Endothelial cell of umbilical vein (primary cell): ENCODE data around the gene CSTA. TPM values are rescaled to one million over a fixed set of nuclear protein-coding genes. Genes with fewer than 3 reads are reported as not detected.

ENCODE experiments used
- BruUV-seq: library from RNA; stranded (reverse); fragments of 400-500 nt; replicated peaks from 2 replicates; lab custom pipeline; 2021; lab: Mats Ljungman, UMichigan
- CTCF ChIA-PET: fragments of 300-600, 350-600 bp; sonication (Branson Sonifier 250); formaldehyde crosslinking; loops from one replicate; lab custom pipeline; 2021; ENCODE audit warnings: antibody characterized with exemption, inconsistent platforms; lab: Charles Lee
- POLR2A ChIA-PET: fragments of 300-600, 350-600 bp; sonication (Branson Sonifier 250); formaldehyde crosslinking; loops from one replicate; lab custom pipeline; 2021; ENCODE audit warnings: antibody characterized with exemption, inconsistent platforms; lab: Charles Lee
- DNase-seq: peaks from one replicate; pipeline ENCODE4 v3.0.0-alpha.2; 2011; ENCODE audit warnings: low read depth, low spot score
- FAIRE-seq: peaks from 2 replicates; lab custom pipeline; 2011; peaks lifted over from hg19 to GRCh38; lab: Jason Lieb, UNC
- H2AFZ ChIP-seq: 2 replicates; pipeline ENCODE4 v1.6.0; 2012; ENCODE audit warnings: low read depth, low read length, control low read depth, inconsistent platforms
- H3K27ac ChIP-seq: 2 replicates; pipeline ENCODE4 v1.5.1; 2011; ENCODE audit warnings: low read depth, mild to moderate bottlenecking, control low read depth, low read length, moderate library complexity; ENCODE audit not compliant: insufficient read depth
- H3K27me3 ChIP-seq, 2 experiments: 2 replicates each; pipeline versions ENCODE4 v1.6.0 to v1.6.1; 2011; ENCODE audit warnings: low read length in 2 of 2, mixed read lengths in 1 of 2; ENCODE audit not compliant: control insufficient read depth in 2 of 2, insufficient read depth in 2 of 2
- H3K36me3 ChIP-seq, 2 experiments: 2 replicates in 1 of 2; 3 replicates in 1 of 2; pipeline ENCODE4 v1.5.1; 2011; ENCODE audit warnings: low read length in 2 of 2, mild to moderate bottlenecking in 1 of 2, moderate library complexity in 1 of 2; ENCODE audit not compliant: control insufficient read depth in 2 of 2, insufficient read depth in 2 of 2; ENCODE audit errors: extremely low read depth in 1 of 2
- H3K4me1 ChIP-seq: 3 replicates; pipeline ENCODE4 v1.5.1; 2011; ENCODE audit warnings: mild to moderate bottlenecking, low read length; ENCODE audit not compliant: control insufficient read depth, insufficient read depth; ENCODE audit errors: extremely low read depth
- H3K4me2 ChIP-seq: 2 replicates; pipeline ENCODE4 v1.6.1; 2011; ENCODE audit warnings: low read length, control low read depth, mixed read lengths; ENCODE audit not compliant: insufficient read depth
- H3K4me3 ChIP-seq, 3 experiments: fragments of 200-600 bp in 1 of 3; sonication (generic), shearing (Covaris generic) in 1 of 3; replicated peaks in 1 of 3; 2 replicates each; pipeline ENCODE4 v1.5.1; 2011 to 2016; ENCODE audit warnings: control low read depth in 3 of 3, low read length in 3 of 3, mild to moderate bottlenecking in 2 of 3, inconsistent platforms in 1 of 3, low read depth in 1 of 3, moderate library complexity in 1 of 3; ENCODE audit not compliant: insufficient read depth in 1 of 3
- H3K79me2 ChIP-seq: 2 replicates; pipeline ENCODE4 v1.6.0; 2012; ENCODE audit warnings: low read length, inconsistent platforms; ENCODE audit not compliant: control insufficient read depth, insufficient read depth
- H3K9ac ChIP-seq: replicated peaks from 2 replicates; pipeline ENCODE3; 2011; ENCODE audit warnings: low read length, control low read depth; ENCODE audit not compliant: insufficient read depth; ENCODE audit errors: extremely low read depth
- H3K9me1 ChIP-seq: replicated peaks from 3 replicates; pipeline ENCODE4 v1.6.0; 2011; ENCODE audit warnings: mild to moderate bottlenecking, low read length; ENCODE audit not compliant: control insufficient read depth, insufficient read depth; ENCODE audit errors: extremely low read depth
- H3K9me3 ChIP-seq: replicated peaks from 2 replicates; pipeline ENCODE4 v1.5.1; 2012; ENCODE audit warnings: low read length, inconsistent platforms; ENCODE audit not compliant: control insufficient read depth, insufficient read depth
- H4K20me1 ChIP-seq: replicated peaks from 2 replicates; pipeline ENCODE3; 2011; ENCODE audit warnings: mild to moderate bottlenecking, low read length; ENCODE audit not compliant: control insufficient read depth, insufficient read depth; ENCODE audit errors: extremely low read depth
- EZH2 ChIP-seq: IDR thresholded peaks from 2 replicates; pipeline ENCODE4 v1.6.1; 2012; ENCODE audit warnings: borderline replicate concordance, low read depth, mild to moderate bottlenecking, moderate library complexity, low read length, inconsistent platforms; ENCODE audit not compliant: severe bottlenecking
- FOS ChIP-seq: IDR thresholded peaks from 2 replicates; pipeline ENCODE4 v1.6.1; 2011; ENCODE audit warnings: mild to moderate bottlenecking, low read length, moderate library complexity, borderline replicate concordance; ENCODE audit not compliant: insufficient read depth
- GATA2 ChIP-seq: IDR thresholded peaks from 2 replicates; pipeline ENCODE4 v1.7.0; 2011; ENCODE audit warnings: low read depth, mild to moderate bottlenecking, moderate library complexity, mixed read lengths, low read length; ENCODE audit not compliant: insufficient read length, insufficient read depth
- JUN ChIP-seq: IDR thresholded peaks from 2 replicates; pipeline ENCODE4 v1.6.1; 2011; ENCODE audit warnings: borderline replicate concordance, low read depth; ENCODE audit not compliant: insufficient read length, insufficient read depth
- MYC ChIP-seq: IDR thresholded peaks from one replicate; pipeline ENCODE4 v1.6.1; 2011; ENCODE audit warnings: mild to moderate bottlenecking, low read depth, low read length
- POLR2A ChIP-seq: IDR thresholded peaks from 2 replicates; pipeline ENCODE4 v1.6.1; 2012; ENCODE audit warnings: low read depth, mild to moderate bottlenecking, control low read depth, low read length
- POLR2AphosphoS5 ChIP-seq: IDR thresholded peaks from 2 replicates; pipeline ENCODE4 v1.6.1; 2012; ENCODE audit warnings: low read depth, mild to moderate bottlenecking, control low read depth, low read length, moderate library complexity; ENCODE audit not compliant: insufficient read depth
- dilution Hi-C: fragments of 300-500 bp; cut with MboI; formaldehyde crosslinking; loops from one replicate; pipeline ENCODE4 v1.15.0; 2019; ENCODE audit warnings: low sequenced_read_pairs; ENCODE audit not compliant: extremely low pct_ligation_motif_present
- intact Hi-C: fragments of 100-400 bp; cut with micrococcal nuclease; formaldehyde crosslinking; loops from one replicate; pipeline ENCODE4 v1.10.0; 2022
- polyA plus RNA-seq, 4 experiments: library from polyadenylated mRNA; depleted of rRNA in 3 of 4; stranded (reverse) in 3 of 4; unstranded in 1 of 4; fragments of >200 nt; gene quantifications; 2 replicates each; pipeline versions ENCODE4 v1.2.1 to v1.2.3, GENCODE V29; 2011 to 2012; ENCODE audit warnings: missing spikeins in 1 of 4
- total RNA-seq: library from RNA; stranded (reverse); gene quantifications from 2 replicates; pipeline ENCODE4 v1.2.3, GENCODE V29; 2021
- TF ChIP-seq, protein P1 (sequence below), 2 donors: IDR thresholded peaks; 1 replicate in 1 of 2; 2 replicates in 1 of 2; pipeline ENCODE4 v1.5.1; 2011; ENCODE audit warnings: low read length in 2 of 2, mild to moderate bottlenecking in 2 of 2, moderate library complexity in 2 of 2, control low read depth in 1 of 2, inconsistent platforms in 1 of 2, low read depth in 1 of 2; ENCODE audit not compliant: insufficient read depth in 1 of 2; ENCODE audit errors: extremely low read depth in 1 of 2
- TF ChIP-seq, protein P2 (sequence below): IDR thresholded peaks from 2 replicates; pipeline ENCODE4 v1.6.1; 2011; ENCODE audit not compliant: insufficient read depth, insufficient read length

CSTA gene
- total and polyA plus RNA-seq, 2 donors (not counting 3 experiments of a cell fraction or from before 2014, with no cell fraction given), result not detected

DNA sequence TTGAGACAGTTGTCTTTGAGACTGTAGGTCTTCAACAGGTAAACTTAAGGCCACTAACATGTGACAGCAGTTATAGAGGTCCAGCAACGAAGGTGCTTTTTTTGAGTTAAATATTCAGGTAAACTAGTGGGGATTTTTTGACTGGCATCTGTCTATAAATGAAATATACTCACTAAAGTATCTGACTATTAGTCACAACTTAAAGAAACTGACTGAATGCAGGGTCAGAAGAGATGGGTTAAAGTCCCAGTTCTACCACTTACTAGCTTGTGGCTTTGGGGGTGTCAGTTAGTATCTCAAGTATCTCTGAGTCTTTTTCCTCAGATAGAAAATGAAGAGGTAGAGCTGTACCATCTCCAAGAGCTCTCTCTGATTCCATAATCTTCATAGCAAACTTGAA is 40.0 kb downstream of the CSTA start:
- no peak for TF ChIP-seq JUN
- TF ChIP-seq, protein P1, sequence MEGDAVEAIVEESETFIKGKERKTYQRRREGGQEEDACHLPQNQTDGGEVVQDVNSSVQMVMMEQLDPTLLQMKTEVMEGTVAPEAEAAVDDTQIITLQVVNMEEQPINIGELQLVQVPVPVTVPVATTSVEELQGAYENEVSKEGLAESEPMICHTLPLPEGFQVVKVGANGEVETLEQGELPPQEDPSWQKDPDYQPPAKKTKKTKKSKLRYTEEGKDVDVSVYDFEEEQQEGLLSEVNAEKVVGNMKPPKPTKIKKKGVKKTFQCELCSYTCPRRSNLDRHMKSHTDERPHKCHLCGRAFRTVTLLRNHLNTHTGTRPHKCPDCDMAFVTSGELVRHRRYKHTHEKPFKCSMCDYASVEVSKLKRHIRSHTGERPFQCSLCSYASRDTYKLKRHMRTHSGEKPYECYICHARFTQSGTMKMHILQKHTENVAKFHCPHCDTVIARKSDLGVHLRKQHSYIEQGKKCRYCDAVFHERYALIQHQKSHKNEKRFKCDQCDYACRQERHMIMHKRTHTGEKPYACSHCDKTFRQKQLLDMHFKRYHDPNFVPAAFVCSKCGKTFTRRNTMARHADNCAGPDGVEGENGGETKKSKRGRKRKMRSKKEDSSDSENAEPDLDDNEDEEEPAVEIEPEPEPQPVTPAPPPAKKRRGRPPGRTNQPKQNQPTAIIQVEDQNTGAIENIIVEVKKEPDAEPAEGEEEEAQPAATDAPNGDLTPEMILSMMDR (IDR thresholded peaks at IDR 0.05; ENCODE audit: extremely low read depth in 1 of 2, insufficient read depth in 1 of 2, low read depth in 1 of 2, low read length in 2 of 2), result no peak
- TF ChIP-seq, protein P2, sequence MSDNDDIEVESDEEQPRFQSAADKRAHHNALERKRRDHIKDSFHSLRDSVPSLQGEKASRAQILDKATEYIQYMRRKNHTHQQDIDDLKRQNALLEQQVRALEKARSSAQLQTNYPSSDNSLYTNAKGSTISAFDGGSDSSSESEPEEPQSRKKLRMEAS, result no peak
- no peak for TF ChIP-seq GATA2
- no peak for TF ChIP-seq EZH2
- no peak for TF ChIP-seq FOS
- no peak for TF ChIP-seq MYC
- TF ChIP-seq POLR2AphosphoS5, result no peak
- no peak for TF ChIP-seq POLR2A
- Histone ChIP-seq H3K27ac (no peak overlapping the region), H3K27me3 (no peaks in the 10 kb centered on the region), H3K9me1 (no peaks in the 10 kb centered on the region), H3K36me3 (peaks cover 0 to 7% of the 10 kb centered on the region in 2 experiments), H3K4me3 (no peak overlapping the region), H3K4me2 (no peak overlapping the region), H4K20me1 (no peaks in the 10 kb centered on the region), H2AFZ (no peak overlapping the region), H3K9ac (no peak overlapping the region), H3K79me2 (no peaks in the 10 kb centered on the region), H3K9me3 (no peaks in the 10 kb centered on the region), H3K4me1 (no peaks in the 10 kb centered on the region)
- intact Hi-C loops, result no loop called here
- no peak for DNase-seq
- FAIRE-seq, result no peak
- BruUV-seq, result no TSS peak
- POLR2A ChIA-PET, result no interaction called here
- dilution Hi-C loops, result no loop called here
- CTCF ChIA-PET, result interaction anchor here (1.5 kb wide), 1 partner anchor 19 kb away, joined by 4 read pairs; the partner anchor contains the start of gene FAM162A
